Measurements from ENCODE around the gene DNAJC7. TPM values are rescaled to one million over a fixed set of nuclear protein-coding genes. Genes with fewer than 3 reads are reported as not detected.

The DNAJC7 gene
- total and polyA plus RNA-seq, 9 donors: 58.3 to 113 (median 97.7) TPM

DNA sequence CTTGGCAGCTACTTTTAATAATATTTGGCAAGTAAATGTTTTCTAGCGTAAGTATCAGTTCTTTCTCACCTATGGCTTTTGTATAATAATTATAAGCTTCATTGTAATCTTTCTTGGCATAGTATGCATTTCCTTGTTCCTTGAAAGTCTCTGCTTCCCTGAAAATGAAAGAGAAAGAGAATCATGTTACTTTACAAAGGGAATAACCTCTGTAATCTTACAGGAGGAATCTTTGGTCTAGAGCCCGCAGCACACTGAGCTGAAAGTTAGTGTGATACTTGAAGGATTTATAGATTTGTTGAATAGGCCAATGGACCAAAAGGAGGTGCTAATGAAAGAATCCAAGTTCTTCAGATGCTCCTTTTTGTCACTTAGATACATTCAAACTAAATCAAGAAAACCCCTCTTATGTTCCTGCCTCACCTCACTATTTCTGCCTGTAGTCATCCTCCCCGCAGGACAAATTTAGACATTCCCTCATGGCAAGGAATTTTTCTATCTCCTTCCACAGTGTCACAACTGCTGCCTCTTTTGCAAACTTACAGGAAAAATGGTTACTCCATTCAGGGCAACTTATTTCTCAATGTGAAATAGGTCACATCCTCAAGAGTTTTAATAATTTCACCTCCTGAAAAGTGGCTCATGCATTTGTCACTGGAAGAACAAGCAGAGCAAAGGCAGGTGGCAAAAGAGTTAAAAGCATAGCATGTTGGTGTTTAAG is 16.7 kb downstream of the DNAJC7 start:
- Histone ChIP-seq H3K9me3 (replicated peaks; ENCODE audit: control insufficient read depth, low read depth, low read length) (no peaks in the 10 kb centered on the region), H3K27me3 (ENCODE audit: control insufficient read depth, insufficient read depth, low read length) (no peaks in the 10 kb centered on the region), H3K4me1 (ENCODE audit: control insufficient read depth, insufficient read depth, low read length) (no peaks in the 10 kb centered on the region), H3K36me3 (ENCODE audit: control insufficient read depth, insufficient read depth, low read length) (peaks cover 60% of the 10 kb centered on the region), H3K27ac (ENCODE audit: low read length) (no peak overlapping the region), H3K4me3 (ENCODE audit: low read length) (no peak overlapping the region)
- WGBS (ENCODE audit: insufficient coverage): 100% methylated on average over 1 of the region's 3 CpGs
- DNase-seq: no peak

DNA sequence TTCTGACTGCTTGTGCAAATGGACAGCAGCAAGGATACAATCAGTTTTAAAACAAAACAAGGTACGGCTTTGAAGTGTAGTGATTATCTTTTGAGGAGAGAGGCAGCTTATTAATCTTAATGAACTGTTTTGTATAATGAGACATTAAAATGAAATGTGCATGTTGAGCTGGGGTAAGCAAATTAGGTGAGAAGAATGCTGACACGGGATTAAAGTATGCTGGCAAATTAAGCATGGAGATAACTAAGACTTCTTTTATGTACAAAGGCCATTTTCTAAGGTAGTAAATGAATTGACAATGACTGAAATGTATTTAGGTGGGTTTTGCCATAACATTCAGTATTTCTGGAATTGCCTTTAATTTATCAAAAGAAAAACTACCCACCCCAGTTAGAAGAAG is 18.7 kb downstream of the DNAJC7 start:
- Histone ChIP-seq H3K4me1 (ENCODE audit: control insufficient read depth, insufficient read depth, low read length) (no peaks in the 10 kb centered on the region), H3K27ac (ENCODE audit: low read length) (no peak overlapping the region), H3K4me3 (ENCODE audit: low read length) (no peak overlapping the region), H3K9me3 (replicated peaks; ENCODE audit: control insufficient read depth, low read depth, low read length) (no peaks in the 10 kb centered on the region), H3K36me3 (ENCODE audit: control insufficient read depth, insufficient read depth, low read length) (peaks cover 69% of the 10 kb centered on the region), H3K27me3 (ENCODE audit: control insufficient read depth, insufficient read depth, low read length) (no peaks in the 10 kb centered on the region)
- no peak for DNase-seq
- 0% methylated on average over 1 of the region's 2 CpGs for WGBS (ENCODE audit: insufficient coverage)

DNA sequence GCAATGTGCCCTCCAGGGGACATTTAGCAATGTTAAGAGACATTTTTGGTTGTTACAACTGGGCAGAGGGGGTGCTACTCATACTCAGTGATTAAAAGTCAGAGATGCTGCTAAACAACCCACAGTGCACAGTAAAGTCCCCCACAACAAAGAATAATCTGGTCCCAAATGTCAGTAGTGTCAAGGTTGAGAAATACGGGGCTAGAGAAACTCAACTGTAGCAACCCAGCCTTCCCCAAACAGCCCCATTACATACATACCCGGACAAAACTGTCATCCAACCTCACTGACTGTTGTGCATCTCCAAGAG is 20.4 kb downstream of the DNAJC7 start:
- H3K27ac ChIP-seq (ENCODE audit: low read length): no peak overlapping the region
- H3K27me3 ChIP-seq (ENCODE audit: control insufficient read depth, insufficient read depth, low read length): no peaks in the 10 kb centered on the region
- H3K36me3 ChIP-seq (ENCODE audit: control insufficient read depth, insufficient read depth, low read length): peaks cover 67% of the 10 kb centered on the region
- H3K9me3 ChIP-seq (replicated peaks; ENCODE audit: control insufficient read depth, low read depth, low read length): no peaks in the 10 kb centered on the region
- peaks cover 7% of the 10 kb centered on the region for H3K4me1 ChIP-seq (ENCODE audit: control insufficient read depth, insufficient read depth, low read length)
- H3K4me3 ChIP-seq (ENCODE audit: low read length): no peak overlapping the region
- WGBS (ENCODE audit: insufficient coverage): 100% methylated on average over 1 of the region's 2 CpGs
- no peak for DNase-seq

- DNase-seq: peak; percentile 66
- Histone ChIP-seq H3K36me3 (ENCODE audit: control insufficient read depth, insufficient read depth, low read length) (peaks cover 78% of the 10 kb centered on the region), H3K27ac (ENCODE audit: low read length) (peak overlapping the region; percentile 82), H3K9me3 (replicated peaks; ENCODE audit: control insufficient read depth, low read depth, low read length) (no peaks in the 10 kb centered on the region), H3K4me3 (ENCODE audit: low read length) (no peak overlapping the region), H3K4me1 (ENCODE audit: control insufficient read depth, insufficient read depth, low read length) (peaks cover 7% of the 10 kb centered on the region), H3K27me3 (ENCODE audit: control insufficient read depth, insufficient read depth, low read length) (no peaks in the 10 kb centered on the region)
- WGBS (ENCODE audit: insufficient coverage): 60% methylated on average over 2 of the region's 3 CpGs
Observed at GRCh38 chr17:41992576-41992975, 24.7 kb downstream of the DNAJC7 start.

DNA sequence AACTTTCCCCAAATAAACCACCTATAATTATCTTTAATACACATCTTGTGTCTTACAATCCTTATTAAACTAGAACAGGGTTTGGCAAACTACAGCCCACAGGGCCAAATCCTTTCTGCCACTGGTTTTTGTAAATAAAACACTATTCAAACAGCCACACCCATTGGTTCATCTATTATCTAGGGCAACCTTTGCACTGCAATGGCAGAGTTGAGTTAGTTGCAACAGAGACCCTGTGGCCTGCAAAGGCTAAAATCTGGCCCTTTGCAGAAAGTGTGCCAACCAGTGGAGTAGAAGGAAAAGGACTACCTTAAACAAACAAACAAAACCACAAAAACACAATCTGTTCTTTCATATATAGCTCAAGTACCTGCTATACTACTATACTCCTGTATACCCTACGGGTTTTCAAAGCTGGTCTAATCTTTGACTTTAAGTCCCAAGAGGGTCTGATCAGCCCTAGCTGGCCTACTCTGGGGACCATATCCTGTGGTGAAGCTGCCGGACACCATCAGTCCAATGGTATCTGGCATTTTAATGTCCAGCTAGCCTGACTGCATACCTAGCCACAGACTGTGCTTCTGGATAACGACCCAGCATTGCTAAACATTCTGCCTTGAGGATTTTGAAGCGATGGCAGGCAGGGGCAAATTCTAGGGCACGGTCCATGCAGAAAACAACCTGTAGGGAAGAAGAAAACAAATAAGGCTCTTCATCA is 27.4 kb downstream of the DNAJC7 start:
- no peaks in the 10 kb centered on the region for H3K9me3 ChIP-seq (replicated peaks; ENCODE audit: control insufficient read depth, low read depth, low read length)
- H3K4me3 ChIP-seq (ENCODE audit: low read length): no peak overlapping the region
- peaks cover 11% of the 10 kb centered on the region for H3K4me1 ChIP-seq (ENCODE audit: control insufficient read depth, insufficient read depth, low read length)
- H3K27me3 ChIP-seq (ENCODE audit: control insufficient read depth, insufficient read depth, low read length): no peaks in the 10 kb centered on the region
- no peak overlapping the region for H3K27ac ChIP-seq (ENCODE audit: low read length)
- WGBS (ENCODE audit: insufficient coverage): 94% methylated on average over 2 of the region's 5 CpGs
- no peak for DNase-seq
- H3K36me3 ChIP-seq (ENCODE audit: control insufficient read depth, insufficient read depth, low read length): peaks cover 73% of the 10 kb centered on the region

- no CpG with 5 or more reads among the region's 2 CpGs for WGBS (ENCODE audit: insufficient coverage)
- no peak for DNase-seq
Observed at GRCh38 chr17:41988418-41988817, 28.8 kb downstream of the DNAJC7 start.

GRCh38 chr17:41987642-41988041 is 29.6 kb downstream of the DNAJC7 start:
- Histone ChIP-seq H3K36me3 (ENCODE audit: control insufficient read depth, insufficient read depth, low read length) (peaks cover 87% of the 10 kb centered on the region), H3K4me3 (ENCODE audit: low read length) (no peak overlapping the region), H3K4me1 (ENCODE audit: control insufficient read depth, insufficient read depth, low read length) (peaks cover 9% of the 10 kb centered on the region), H3K27ac (ENCODE audit: low read length) (no peak overlapping the region), H3K9me3 (replicated peaks; ENCODE audit: control insufficient read depth, low read depth, low read length) (no peaks in the 10 kb centered on the region), H3K27me3 (ENCODE audit: control insufficient read depth, insufficient read depth, low read length) (no peaks in the 10 kb centered on the region)
- 100% methylated on average over 1 of the region's 3 CpGs for WGBS (ENCODE audit: insufficient coverage)
- DNase-seq: no peak

More at GRCh38 chr17:41988418-41988817, 28.8 kb downstream of the DNAJC7 start:
- peaks cover 83% of the 10 kb centered on the region for H3K36me3 ChIP-seq (ENCODE audit: control insufficient read depth, insufficient read depth, low read length)
- H3K4me1 ChIP-seq (ENCODE audit: control insufficient read depth, insufficient read depth, low read length): peaks cover 11% of the 10 kb centered on the region
- H3K9me3 ChIP-seq (replicated peaks; ENCODE audit: control insufficient read depth, low read depth, low read length): no peaks in the 10 kb centered on the region
- H3K27me3 ChIP-seq (ENCODE audit: control insufficient read depth, insufficient read depth, low read length): no peaks in the 10 kb centered on the region
- no peak overlapping the region for H3K27ac ChIP-seq (ENCODE audit: low read length)
- no peak overlapping the region for H3K4me3 ChIP-seq (ENCODE audit: low read length)

- Histone ChIP-seq H3K36me3 (ENCODE audit: control insufficient read depth, insufficient read depth, low read length) (peaks cover 89% of the 10 kb centered on the region), H3K27ac (ENCODE audit: low read length) (no peak overlapping the region), H3K27me3 (ENCODE audit: control insufficient read depth, insufficient read depth, low read length) (no peaks in the 10 kb centered on the region)
Observed at GRCh38 chr17:41986634-41987033, 30.6 kb downstream of the DNAJC7 start.

DNA sequence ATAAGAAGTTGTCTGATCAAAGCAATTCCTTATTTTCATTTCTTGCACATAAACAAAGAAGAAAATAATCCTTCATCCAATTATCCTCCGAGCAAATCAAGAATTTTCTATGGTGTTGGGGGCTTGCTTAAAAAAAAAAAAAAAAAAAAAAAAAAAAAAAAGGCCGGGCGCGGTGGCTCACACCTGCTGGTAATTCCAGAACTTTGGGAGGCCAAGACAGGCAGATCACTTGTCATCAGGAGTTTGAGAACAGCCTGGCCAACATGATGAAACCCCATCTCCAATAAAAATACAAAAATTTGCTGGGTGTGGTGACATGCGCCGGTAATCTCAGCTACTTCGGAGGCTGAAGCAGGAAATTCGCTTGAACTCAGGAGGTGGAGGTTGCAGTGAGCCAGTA is 31.3 kb downstream of the DNAJC7 start:
- peaks cover 4% of the 10 kb centered on the region for H3K4me1 ChIP-seq (ENCODE audit: control insufficient read depth, insufficient read depth, low read length)
- no peak overlapping the region for H3K27ac ChIP-seq (ENCODE audit: low read length)
- WGBS (ENCODE audit: insufficient coverage): 93% methylated on average over 4 of the region's 8 CpGs
- DNase-seq: no peak
- H3K9me3 ChIP-seq (replicated peaks; ENCODE audit: control insufficient read depth, low read depth, low read length): no peaks in the 10 kb centered on the region
- peaks cover 90% of the 10 kb centered on the region for H3K36me3 ChIP-seq (ENCODE audit: control insufficient read depth, insufficient read depth, low read length)
- H3K27me3 ChIP-seq (ENCODE audit: control insufficient read depth, insufficient read depth, low read length): no peaks in the 10 kb centered on the region
- H3K4me3 ChIP-seq (ENCODE audit: low read length): no peak overlapping the region

More at GRCh38 chr17:41986634-41987033, 30.6 kb downstream of the DNAJC7 start:
- no peak for DNase-seq
- Histone ChIP-seq H3K9me3 (replicated peaks; ENCODE audit: control insufficient read depth, low read depth, low read length) (no peaks in the 10 kb centered on the region), H3K4me1 (ENCODE audit: control insufficient read depth, insufficient read depth, low read length) (peaks cover 4% of the 10 kb centered on the region), H3K4me3 (ENCODE audit: low read length) (no peak overlapping the region)
- WGBS (ENCODE audit: insufficient coverage): no CpG with 5 or more reads among the region's 1 CpG

DNA sequence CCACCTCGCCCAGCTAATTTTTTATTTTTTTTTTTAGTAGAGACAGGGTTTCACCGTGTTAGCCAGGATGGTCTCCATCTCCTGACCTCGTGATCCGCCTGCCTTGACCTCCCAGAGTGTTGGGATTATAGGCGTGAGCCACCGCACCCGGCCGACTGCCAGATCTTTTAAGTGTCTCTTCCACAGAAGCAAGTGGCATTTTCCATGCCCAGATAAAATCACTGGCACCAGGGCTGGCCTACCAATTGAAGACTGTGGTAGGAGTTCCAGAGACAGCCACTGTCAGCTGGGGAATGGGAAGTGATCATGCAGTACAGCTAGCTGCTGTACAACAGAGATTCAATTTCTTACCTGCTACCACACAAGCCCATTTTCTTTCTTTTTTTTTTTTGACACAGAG is 32.8 kb downstream of the DNAJC7 start:
- no peaks in the 10 kb centered on the region for H3K9me3 ChIP-seq (replicated peaks; ENCODE audit: control insufficient read depth, low read depth, low read length)
- no peak overlapping the region for H3K27ac ChIP-seq (ENCODE audit: low read length)
- peaks cover 88% of the 10 kb centered on the region for H3K36me3 ChIP-seq (ENCODE audit: control insufficient read depth, insufficient read depth, low read length)
- no peak for DNase-seq
- peaks cover 4% of the 10 kb centered on the region for H3K4me1 ChIP-seq (ENCODE audit: control insufficient read depth, insufficient read depth, low read length)
- 82% methylated on average over 3 of the region's 8 CpGs for WGBS (ENCODE audit: insufficient coverage)
- H3K4me3 ChIP-seq (ENCODE audit: low read length): no peak overlapping the region
- no peaks in the 10 kb centered on the region for H3K27me3 ChIP-seq (ENCODE audit: control insufficient read depth, insufficient read depth, low read length)
